Activated CD4-positive, CD25-positive, alpha-beta regulatory T cell (primary cell): ENCODE data around the gene PPP2R1A.
A peak's percentile ranks its signal among the peaks of the same experiment; 100 is the strongest.
"Not testable (repeated sequence)": the region's sequence is repeated elsewhere in the genome, so short reads cannot be mapped to it uniquely, and the experiment has no call there.

Source experiments
- DNase-seq, 4 experiments: peaks; one replicate each; lab custom pipeline; 2025; lab: John Stamatoyannopoulos, UW

PPP2R1A gene

DNA sequence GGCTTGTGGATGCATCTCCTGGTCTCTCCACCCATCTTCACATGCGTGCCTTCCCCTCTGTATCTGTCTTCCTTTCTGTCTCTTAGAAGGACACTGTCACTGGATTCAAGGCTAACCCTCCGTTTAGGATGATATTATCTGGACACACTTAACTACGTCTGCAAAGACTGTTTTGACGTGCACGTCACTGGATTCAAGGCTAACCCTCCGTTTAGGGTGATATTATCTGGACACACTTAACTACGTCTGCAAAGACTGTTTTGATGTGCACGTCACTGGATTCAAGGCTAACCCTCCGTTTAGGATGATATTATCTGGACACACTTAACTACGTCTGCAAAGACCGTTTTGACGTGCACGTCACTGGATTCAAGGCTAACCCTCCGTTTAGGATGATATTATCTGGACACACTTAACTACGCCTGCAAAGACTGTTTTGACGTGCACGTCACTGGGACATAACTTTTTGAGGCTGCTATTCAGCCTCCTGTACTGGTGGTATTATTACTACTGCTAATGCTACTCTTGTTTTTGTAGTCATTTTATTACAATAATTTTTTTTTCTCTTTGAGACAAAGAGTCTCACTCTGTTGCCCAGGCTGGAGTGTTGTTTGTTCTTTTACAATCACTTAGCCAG, 11.0 kb downstream of the PPP2R1A start:
- DNase-seq, result not testable (repeated sequence)

- DNase-seq, result no peak
Measured at GRCh38 chr19:52206481-52206880, 16.6 kb downstream of the PPP2R1A start.

- no peak for DNase-seq
Measured at GRCh38 chr19:52211203-52211602, 21.4 kb downstream of the PPP2R1A start.

GRCh38 chr19:52211926-52212571, 22.2 kb downstream of the PPP2R1A start:
- DNase-seq, result no peak

GRCh38 chr19:52212572-52213255, 22.9 kb downstream of the PPP2R1A start:
- no peak for DNase-seq

DNA sequence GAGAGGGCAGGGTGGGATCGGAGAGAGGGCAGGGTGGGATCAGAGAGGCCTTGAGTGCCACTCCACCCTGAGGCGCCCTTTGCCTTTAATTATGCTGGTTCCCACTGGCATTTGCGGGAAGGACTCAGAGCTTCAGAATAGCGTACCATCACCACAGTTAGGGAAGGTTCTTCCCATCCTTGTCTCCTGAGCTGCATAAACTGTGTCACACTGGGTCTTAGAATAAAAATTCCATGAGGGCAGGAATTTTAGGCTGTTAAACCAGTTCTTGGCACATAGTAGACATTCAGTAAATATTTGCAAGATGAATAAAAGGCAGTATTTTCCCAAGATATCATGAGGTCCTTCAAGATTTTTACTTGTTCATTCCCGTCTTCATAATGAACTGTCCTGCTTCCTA, 24.4 kb downstream of the PPP2R1A start:
- no peak for DNase-seq

DNA sequence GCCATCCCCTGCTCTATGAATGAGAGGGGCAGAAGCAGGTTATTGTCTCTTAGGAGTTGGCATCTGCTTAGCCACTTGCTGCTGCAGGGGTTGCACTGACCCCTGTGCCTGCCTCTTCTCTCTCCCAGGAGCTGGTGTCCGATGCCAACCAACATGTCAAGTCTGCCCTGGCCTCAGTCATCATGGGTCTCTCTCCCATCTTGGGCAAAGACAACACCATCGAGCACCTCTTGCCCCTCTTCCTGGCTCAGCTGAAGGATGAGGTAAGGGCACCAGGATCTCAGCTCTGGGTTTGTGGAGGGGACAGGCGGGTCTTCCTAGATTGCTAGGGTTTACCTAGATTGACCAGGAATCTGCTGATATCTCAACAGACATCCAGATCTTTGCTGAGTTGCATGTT, 26.5 kb downstream of the PPP2R1A start:
- no peak for DNase-seq

DNA sequence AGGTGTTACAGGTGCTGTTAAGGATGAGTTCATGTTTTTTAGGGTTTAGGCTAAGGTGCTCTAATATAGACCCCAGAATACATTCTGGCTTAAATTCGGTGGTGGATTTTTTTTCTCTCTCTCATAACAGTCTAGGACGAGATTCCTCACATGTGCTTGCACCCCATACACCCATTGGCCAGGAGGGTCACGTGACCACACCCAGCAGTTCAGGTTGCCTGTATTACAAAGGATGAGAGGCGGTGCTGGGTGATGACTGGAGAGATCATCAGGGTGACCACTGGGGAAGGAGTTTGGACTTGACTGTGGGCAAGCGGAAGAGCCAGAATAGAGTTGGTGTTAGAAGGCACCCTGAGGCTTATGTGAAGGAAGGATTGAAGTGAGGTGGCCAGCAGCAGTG, 27.7 kb downstream of the PPP2R1A start:
- DNase-seq, result no peak

GRCh38 chr19:52219611-52220010, 29.8 kb downstream of the PPP2R1A start:
- DNase-seq, result no peak

DNA sequence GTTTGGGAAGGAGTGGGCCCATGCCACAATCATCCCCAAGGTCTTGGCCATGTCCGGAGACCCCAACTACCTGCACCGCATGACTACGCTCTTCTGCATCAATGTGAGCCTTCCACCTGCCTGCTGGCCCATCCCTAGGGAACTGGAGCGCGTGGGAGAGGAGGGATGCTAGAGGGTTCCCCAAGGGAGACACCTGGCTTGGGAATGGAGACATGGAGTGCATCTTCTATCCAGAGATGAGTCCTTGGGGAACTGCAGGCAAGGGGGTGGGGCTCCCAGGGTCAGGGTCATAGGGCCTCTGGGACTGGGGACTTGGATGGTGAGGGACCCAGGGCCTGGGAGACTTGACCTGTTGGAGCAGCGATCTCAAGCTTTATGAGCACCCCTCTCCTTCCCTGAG, 31.2 kb downstream of the PPP2R1A start:
- DNase-seq, result no peak

GRCh38 chr19:52221831-52222375, 32.1 kb downstream of the PPP2R1A start:
- DNase-seq, result no peak

DNA sequence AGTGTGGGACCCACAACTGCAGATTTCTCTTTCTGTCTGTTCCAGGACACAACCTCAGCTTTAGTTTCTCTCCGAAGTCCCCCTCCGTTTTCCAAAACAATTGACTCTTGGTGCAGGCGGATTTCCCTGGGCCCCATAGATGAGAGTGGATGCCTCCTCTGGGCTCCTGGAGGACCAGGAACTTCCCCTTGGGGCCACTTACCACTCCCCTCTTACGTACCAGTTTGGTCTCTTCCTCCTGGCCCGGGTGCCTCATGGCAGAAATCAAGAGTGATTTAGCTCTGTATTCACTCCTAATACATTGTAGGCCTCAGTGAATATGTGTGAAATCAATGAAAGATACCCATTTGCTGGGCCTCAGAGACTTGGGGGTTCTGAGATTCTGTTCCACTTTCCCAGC, 34.4 kb downstream of the PPP2R1A start:
- no peak for DNase-seq

DNA sequence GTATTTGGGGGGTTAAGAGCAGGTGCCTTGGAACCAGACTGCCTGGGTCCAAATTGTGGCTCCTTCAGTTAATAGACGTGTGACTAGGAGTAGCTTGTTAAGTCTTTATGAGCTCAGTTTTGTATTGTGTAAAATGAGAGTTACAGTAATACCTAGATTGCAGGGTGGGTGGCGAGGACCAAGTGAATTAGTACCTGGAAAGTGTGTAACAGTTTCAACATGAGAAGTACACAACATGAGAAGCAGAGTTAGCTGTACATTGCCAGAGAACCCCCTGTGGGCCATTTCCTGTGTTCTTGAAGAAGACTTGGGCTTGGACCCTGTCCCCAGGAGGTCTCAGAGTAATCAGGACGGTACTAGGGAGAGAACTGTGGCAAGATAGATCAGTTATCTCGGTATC, 36.8 kb downstream of the PPP2R1A start:
- DNase-seq, result no peak

DNA sequence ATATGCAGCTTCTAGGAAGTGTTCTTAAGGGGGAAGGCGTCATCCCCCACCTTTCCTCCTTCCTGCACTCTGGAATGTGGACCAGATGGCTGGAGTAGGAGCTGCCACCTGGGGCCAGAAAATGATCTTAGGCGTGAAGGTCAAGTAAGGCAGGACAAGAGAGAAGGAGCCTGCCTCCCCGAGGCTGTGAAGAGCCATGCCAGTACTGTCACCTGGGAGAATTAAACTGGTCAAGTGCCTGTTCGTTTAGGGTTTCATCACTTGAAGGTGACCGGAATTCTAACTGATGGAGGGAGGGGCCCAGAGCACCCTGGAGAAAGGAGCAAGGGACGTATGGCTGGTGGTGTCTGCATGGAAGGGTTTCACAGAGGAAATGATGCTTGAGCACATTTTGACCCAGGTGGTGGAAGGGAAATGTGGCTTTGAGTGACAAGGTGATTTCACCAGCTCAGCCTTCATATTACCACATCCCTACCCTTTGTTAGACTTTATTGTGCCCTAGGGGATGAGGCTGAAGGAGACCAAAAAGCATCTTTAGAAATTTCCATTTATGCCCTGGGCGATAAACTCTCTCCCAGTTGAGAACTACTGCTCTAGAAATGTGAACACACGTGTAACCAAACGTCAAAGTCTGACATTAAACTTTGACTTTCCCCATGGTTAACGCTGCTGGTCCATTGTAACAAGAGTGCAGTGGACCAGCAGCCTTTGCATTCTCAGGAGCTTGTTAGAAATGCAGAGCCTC, 37.5 kb downstream of the PPP2R1A start:
- DNase-seq, result no peak

DNA sequence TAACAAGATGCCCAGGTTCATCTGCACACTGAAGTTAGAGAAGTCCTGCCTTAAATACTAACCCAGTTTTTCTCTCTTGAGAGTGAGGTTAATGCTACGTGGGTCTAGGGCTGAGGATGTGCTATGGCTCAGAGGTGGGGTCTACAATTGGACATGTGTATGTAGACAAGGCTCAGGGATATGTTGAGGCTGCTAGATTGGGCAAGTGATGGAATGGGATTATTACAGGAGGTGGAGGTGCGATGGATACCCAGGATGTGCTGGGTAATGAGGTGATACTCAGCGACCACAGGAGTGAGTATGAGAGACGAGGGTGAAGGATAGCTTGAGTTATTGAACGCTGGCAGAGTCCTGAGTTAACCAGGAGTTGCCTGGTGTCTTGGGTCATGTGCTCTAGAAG, 38.1 kb downstream of the PPP2R1A start:
- no peak for DNase-seq

GRCh38 chr19:52229524-52229923, 39.7 kb downstream of the PPP2R1A start:
- no peak for DNase-seq

DNA sequence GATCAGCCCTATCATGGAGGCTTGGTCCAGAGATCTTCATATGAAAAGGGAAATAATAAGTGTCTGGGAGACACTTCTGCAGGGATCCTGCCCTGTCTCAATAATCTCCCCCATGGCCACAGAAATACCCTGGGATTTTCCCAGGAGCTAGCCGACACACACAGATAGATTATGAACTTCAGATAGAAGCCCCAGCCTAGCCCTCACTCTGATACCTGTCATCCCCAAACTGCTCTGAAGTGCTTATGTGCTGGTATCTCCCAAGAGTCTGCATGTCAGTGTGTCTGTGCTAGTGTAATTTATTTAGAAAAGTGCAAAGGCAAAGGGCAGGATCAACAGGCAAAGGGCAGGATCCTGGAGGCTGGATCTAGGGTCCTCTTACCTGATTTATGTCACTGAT, 40.8 kb downstream of the PPP2R1A start:
- DNase-seq, result no peak

DNA sequence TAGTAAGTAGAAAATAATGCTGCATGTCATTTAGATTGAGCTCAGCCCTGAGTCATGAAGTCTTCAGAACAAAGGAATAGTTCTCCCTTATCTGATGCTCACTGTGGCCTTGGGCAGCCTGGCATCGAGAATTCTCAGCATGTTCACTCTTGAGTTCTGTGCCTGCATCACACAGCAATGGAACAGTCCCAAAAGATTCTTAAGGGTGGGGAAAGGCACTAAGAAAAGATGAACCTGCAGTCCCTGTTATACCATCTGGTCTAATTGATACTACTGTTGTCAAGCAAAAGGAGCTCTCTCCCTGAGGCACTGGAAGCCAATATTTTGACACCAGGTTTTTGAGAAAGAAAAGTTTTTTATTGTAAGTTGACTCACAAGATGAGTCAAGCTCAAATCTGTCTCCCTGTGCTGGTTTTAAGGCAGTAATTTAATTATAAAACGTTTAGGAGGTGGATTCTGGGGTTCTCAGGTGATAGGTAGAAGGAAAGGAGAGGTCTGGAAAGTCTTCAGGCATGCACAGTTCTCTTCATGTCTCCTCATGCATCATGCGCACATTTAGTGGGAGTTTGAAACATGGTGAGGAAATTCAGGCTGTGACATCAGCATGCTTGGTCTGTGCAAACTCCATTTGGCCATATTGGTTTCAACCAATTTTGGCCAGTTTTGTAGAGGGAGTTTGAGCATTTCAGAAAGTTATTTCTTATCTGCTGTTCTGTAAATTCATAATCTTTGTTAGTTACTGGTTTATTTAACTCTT, 41.5 kb downstream of the PPP2R1A start:
- DNase-seq, result no peak

DNA sequence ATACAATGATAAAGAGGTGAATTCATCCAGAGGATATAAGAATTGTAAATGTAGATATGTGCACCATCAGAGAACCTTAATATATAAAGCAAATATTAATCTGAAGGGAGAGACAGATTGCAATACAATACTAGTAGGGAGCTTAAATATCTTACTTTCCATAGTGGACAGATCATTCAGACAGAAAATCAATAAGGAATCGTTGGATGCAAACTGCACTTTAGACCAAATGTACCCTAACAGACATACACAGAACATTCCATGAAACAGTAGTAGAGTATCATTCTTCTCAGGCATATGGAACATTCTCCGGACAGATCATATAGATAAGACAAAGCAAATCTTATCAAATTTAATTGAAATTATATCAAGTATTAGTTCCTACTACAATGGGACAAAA, 44.6 kb downstream of the PPP2R1A start:
- DNase-seq, result no peak

DNA sequence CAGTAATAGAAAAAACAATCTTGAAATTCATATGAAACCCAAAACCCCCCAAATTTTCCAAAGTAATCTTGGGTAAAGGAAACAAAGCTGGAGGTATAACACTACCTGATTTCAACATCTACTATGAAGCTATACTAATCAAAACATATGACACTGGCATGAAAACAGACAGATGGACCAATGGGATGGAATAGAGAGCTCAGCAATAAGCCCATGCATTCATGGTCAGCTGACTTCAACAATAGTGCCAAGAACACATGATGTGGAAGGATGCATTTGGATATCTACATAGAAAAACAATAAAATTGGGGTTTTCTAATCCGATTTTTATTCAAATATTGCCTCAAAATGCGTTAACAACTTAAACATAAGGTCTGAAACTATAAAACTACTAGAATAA, 47.3 kb downstream of the PPP2R1A start:
- no peak for DNase-seq

DNA sequence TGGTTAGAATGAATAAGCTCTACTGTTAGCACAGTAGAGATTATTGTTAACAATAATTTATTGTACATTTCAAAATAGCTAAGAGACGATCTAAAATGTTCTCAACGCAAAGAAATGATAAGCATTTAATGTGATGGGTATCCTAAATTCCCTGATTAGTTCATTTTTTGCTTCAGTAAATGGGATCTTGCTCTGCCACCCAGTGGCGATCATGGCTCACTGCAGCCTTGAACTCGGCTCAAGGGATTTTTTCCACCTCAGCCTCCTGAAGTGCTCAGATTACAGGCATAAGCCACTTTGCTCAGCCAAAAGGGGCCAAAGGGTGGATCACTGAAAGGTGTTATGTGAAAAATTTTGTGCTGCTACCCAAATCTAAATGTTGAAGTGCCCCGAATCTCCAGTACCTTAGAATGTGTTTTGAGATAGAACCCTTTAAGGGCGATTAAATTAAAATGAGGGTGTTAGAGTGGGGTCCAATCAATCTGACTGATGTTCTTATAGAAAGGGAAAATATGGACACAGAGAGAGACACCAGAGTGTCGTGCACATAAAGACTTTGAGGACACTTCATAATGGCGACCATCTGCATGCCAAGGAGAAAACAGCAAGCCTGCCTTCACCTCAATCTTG, 48.0 kb downstream of the PPP2R1A start:
- peak in 2 of 4 experiments; percentile 13 to 15 for DNase-seq
